HFF-Myc (cell line): ENCODE results near the gene CDON.

Experiments used
- DNase-seq: peaks from one replicate; pipeline ENCODE4 v3.0.0-alpha.2; 2011; ENCODE audit warnings: low read depth; ENCODE audit errors: extremely low read depth
- H3K4me3 ChIP-seq: replicated peaks from 2 replicates; pipeline ENCODE4 v1.5.1; 2011; ENCODE audit warnings: low read depth, mild to moderate bottlenecking, control low read depth, low read length
- TF ChIP-seq, protein P1 (sequence below): IDR thresholded peaks from 2 replicates; pipeline ENCODE4 v1.5.1; 2012; ENCODE audit warnings: mild to moderate bottlenecking, low read depth, low read length, control low read depth; ENCODE audit errors: missing control alignments

The CDON gene

GRCh38 chr11:125935618-125936199, 127.0 kb downstream of the CDON start:
- DNase-seq: no peak
- TF ChIP-seq, protein P1, sequence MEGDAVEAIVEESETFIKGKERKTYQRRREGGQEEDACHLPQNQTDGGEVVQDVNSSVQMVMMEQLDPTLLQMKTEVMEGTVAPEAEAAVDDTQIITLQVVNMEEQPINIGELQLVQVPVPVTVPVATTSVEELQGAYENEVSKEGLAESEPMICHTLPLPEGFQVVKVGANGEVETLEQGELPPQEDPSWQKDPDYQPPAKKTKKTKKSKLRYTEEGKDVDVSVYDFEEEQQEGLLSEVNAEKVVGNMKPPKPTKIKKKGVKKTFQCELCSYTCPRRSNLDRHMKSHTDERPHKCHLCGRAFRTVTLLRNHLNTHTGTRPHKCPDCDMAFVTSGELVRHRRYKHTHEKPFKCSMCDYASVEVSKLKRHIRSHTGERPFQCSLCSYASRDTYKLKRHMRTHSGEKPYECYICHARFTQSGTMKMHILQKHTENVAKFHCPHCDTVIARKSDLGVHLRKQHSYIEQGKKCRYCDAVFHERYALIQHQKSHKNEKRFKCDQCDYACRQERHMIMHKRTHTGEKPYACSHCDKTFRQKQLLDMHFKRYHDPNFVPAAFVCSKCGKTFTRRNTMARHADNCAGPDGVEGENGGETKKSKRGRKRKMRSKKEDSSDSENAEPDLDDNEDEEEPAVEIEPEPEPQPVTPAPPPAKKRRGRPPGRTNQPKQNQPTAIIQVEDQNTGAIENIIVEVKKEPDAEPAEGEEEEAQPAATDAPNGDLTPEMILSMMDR: no peak
- no peak overlapping the region for H3K4me3 ChIP-seq

DNA sequence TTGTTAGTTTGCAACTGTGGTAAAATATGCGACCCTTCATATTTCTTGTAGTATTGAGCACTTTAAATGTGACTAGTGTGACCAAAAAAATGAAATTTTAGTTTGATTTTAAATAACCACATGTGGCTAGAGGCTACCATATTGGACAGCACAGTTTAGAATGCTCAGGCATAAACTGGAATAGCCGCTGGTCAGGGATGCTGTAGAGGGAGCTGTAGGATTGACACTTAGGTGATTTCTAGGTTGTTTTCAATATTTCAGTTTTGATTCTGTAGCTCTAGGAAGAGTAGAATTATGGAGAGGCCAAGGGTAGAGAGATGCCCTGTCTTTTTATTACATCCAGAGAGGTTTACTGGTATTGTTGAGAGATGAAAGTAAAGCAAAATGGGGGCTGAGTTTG, 127.6 kb downstream of the CDON start:
- no peak overlapping the region for H3K4me3 ChIP-seq
- TF ChIP-seq, protein P1: no peak

DNA sequence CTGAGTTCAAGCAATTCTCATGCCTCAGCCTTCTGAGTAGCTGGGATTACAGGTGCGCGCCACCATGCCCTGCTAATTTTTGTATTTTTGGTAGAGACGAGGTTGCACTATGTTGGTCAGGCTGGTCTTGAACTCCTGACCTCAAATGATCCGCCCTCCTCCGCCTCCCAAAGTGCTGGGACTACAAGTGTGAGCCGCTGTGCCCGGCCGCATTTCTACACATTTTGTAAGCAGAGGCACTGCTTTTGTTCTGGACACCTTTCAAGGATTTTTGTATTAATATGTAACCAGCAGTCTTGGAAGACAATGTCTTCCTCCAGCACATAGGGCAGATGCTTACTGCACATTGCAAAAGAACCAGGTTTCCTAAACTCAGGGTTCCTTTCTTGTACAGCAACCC, 128.2 kb downstream of the CDON start:
- H3K4me3 ChIP-seq: no peak overlapping the region
- DNase-seq: no peak
- TF ChIP-seq, protein P1: no peak

More for the DNA sequence above, 127.6 kb downstream of the CDON start:
- no peak for DNase-seq

DNA sequence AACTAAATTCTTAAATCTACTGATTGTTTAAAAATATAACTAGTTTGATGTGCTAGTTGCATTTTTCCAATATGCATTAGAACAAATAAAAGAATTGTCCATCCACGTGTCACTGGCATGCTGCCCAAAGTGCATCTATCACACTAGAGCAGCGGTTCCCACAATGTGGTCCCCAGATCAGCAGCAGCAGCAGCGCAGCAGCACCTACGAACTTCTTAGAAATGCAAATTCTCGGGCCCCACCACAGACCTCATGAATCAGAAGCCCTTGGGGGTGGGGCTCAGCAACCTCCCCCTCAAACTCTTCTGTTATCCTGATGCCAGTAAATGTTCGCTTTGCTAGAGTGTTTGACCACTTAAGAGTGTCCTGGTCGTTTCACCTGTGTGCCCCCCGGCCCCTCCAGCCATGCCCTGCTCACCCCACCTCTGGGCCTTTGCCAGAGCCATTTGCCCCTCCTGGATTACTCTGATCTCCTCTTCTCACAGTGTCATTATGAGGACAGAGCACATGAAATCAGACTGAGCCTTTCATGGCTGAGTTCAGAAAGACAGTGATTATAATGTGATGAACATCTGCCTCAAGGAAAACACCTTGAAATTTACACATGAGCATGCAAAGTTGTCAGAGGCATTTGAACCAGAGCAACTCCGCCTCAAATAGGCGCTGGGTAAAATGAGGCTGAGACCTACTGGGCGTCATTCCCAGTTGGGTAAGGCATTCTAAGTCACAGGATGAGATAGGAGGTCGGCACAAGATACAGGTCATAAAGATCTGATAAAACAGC, 129.4 kb downstream of the CDON start:
- TF ChIP-seq, protein P1: no peak
- no peak overlapping the region for H3K4me3 ChIP-seq
- no peak for DNase-seq

DNA sequence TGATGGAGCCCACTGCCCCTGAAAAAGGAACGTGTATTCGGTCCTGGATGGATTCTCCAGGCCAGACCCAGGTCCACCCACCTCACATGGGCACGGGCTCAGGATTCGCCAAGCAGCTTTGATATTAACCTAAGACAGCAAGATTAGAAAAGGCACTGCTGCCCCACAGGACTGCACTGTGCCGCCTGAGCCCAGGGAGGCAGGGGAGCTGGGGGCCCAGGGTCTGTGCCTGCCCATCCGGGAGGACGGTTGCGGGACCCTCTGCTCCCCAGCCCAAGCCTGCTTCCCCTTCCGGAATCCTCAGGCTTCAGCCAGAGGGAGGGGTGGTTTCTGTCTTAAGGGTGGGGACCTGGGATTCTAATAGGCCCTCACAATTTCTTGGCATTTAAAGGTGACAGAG, 130.4 kb downstream of the CDON start:
- no peak overlapping the region for H3K4me3 ChIP-seq
- no peak for DNase-seq
- TF ChIP-seq, protein P1: no peak

DNA sequence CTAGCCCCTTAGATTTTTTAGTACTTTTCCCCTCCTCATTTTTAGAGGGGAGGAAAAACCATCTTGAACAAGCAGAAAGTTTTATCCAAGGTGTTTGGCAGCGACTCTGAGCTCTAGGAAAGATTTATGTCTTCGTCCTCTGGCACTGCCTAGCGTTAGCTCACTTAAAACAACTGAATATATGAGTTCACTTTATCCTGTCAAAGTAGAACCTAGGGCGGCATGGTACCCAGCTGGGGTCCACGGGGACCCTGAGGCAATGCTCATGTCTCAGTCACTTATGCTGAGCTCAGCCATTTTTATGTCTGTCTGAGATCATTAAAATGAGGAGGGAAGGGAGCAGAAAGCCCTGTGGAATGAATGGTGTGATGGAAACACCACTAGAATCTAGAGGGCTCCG, 131.0 kb downstream of the CDON start:
- DNase-seq: no peak
- TF ChIP-seq, protein P1: no peak
- H3K4me3 ChIP-seq: no peak overlapping the region
